GM18499 (cell line): ENCODE measurements around the gene TEX29.

Experiments used
- ATAC-seq: cut with Tn5 transposase; IDR thresholded peaks from one replicate; pipeline ENCODE4 v1.9.1; 2021; ENCODE audit warnings: moderate number of reproducible peaks; ENCODE audit not compliant: insufficient read depth, unreplicated experiment

TEX29 gene

GRCh38 chr13:111319998-111320911 is at the start of gene TEX29:
Gene TEX29, plus strand, starts transcription at chr13:111320642. Its CDS starts 249 bp downstream, at chr13:111320891.
- no peak for ATAC-seq

- no peak for ATAC-seq
These were observed 49.4 kb upstream of the TEX29 start for GRCh38 chr13:111270765-111271698.

GRCh38 chr13:111272117-111272516 is 48.3 kb upstream of the TEX29 start:
- ATAC-seq = no peak

- ATAC-seq = no peak
These were observed 45.1 kb upstream of the TEX29 start for GRCh38 chr13:111275382-111275781.

- no peak for ATAC-seq
These were observed 44.3 kb upstream of the TEX29 start for GRCh38 chr13:111275995-111276618.

GRCh38 chr13:111278258-111278657 is 42.2 kb upstream of the TEX29 start:
- no peak for ATAC-seq

GRCh38 chr13:111278743-111279652 is 41.4 kb upstream of the TEX29 start:
- no peak for ATAC-seq

GRCh38 chr13:111280226-111280625 is 40.2 kb upstream of the TEX29 start:
- ATAC-seq = no peak

- no peak for ATAC-seq
These were observed 39.5 kb upstream of the TEX29 start for GRCh38 chr13:111280681-111281585.

- no peak for ATAC-seq
These were observed 38.6 kb upstream of the TEX29 start for GRCh38 chr13:111281751-111282311.

GRCh38 chr13:111282425-111282824 is 38.0 kb upstream of the TEX29 start:
- ATAC-seq = no peak

GRCh38 chr13:111282997-111283396 is 37.4 kb upstream of the TEX29 start:
- ATAC-seq = no peak

GRCh38 chr13:111283457-111283856 is 37.0 kb upstream of the TEX29 start:
- no peak for ATAC-seq

- no peak for ATAC-seq
These were observed 36.5 kb upstream of the TEX29 start for GRCh38 chr13:111283991-111284390.

GRCh38 chr13:111284565-111284964 is 35.9 kb upstream of the TEX29 start:
- no peak for ATAC-seq

GRCh38 chr13:111286162-111286561 is 34.3 kb upstream of the TEX29 start:
- ATAC-seq = no peak

GRCh38 chr13:111286749-111287148 is 33.7 kb upstream of the TEX29 start:
- ATAC-seq = no peak

- ATAC-seq = no peak
These were observed 33.2 kb upstream of the TEX29 start for GRCh38 chr13:111287201-111287600.
